ENCODE measurements around the gene KSR1.
"Not testable (repeated sequence)": the region's sequence is repeated elsewhere in the genome, so short reads cannot be mapped to it uniquely, and the experiment has no call there.

The KSR1 gene

DNA sequence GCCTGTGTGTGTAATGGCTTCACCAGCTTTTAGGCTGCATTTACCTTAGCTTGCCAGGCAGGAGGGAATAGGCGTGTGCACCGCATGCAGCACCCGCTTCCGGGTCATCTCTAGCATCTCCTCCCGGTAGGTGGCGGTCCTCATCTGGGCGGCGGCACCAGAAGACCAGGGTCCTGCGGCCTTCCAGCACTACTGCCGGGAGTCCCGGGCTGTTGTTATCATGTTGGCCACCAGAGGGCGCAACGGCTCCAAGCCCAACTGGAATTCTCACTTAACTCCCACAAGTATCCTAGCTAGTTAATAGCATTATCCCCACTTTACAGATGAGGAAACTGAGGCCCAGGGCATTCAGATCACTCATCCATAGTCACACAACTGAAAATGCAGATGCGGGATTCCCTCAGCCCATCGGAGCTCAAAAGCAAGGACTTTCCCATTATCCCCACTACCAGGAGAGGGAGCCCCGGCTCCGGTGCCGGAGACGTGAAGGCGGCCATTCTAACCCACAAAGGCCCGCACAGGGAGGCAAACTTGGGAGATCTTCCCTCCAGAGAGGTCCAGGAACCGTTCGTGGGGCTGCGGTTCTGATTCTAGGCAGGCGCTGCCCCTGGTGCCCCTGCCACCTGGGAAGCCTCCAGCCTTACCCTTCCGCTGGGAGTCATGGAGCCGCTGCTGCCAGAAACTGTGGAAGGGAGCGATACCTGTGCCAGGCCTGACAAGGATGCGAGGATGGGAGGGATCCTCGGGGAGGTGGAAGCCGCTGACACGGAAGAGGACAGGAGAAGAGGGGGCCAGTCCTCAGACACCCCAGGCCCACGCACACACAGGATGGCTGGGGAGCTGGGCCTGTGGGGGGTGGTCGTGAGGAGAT lies 198.6 kb downstream of the KSR1 start:
- peak; percentile 58 for DNase-seq (ENCODE audit: low spot score)
- no peak for FAIRE-seq

DNA sequence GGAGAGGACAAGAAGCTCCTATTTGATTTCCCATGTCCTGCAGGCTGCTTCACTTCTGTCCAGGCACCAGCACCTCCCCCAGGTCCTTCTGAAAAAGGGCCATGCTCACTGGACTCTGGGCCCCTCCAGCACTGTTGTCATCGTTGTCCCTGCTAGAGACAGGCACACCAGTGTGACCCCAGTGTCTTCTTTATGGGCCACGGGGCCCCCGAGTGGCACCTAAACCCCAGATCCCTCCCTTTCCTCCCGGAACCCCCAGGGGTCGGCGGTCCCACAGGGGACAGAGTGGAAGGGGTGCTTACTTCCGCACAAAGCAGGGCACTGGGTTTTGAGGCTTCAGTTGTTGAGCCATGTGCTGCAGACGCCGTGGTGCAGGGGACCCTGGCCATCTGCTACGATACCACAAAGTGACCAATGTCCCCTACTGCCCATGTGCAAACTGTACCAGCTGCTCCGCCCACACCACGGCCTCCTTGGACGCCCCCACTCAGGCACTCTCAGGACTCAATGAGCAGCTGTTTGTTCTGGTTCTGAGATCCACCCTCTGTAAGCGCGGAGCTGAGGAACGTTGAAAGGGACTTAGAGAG lies 199.4 kb downstream of the KSR1 start:
- not testable (repeated sequence) for FAIRE-seq; DNase-seq (ENCODE audit: low spot score)

DNA sequence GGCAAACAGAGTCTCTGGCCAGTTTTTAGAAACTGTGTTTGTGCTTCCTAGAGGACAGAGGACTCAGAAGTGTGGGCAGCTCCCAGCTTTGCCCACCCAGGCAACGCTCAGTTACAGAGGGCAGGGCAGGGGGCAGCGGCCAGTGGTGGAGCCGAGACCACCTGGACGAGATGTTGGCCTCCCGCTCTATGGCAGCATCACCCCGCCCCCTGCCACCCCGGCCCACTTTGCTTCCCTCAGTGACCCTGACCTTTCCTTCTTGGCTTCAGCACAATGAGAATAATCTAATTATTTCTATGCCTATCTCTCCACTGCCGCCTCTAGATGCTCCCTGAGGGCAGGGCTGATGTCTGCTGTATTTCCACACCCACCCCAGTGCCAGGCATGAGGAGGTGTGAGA lies 200.4 kb downstream of the KSR1 start:
- FAIRE-seq; DNase-seq (ENCODE audit: low spot score): not testable (repeated sequence)

DNA sequence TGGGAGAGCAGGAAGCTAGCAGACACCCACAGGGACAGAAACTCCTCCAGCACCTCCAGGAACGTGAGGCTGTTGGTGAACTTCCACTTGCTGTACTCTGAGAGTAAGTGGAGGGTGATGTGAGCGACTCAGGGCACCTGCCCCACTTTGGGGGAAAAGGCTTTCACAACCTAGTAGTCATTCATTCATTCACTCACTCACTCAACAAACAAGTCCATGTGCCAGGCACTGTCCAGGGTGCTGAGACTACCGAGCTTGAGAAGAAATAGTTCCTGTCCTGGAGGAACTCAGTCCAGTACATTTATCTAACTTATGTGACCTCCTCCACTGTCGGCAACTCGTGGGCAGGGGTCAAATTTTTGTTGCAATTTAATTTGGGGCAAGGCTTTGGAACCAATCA lies 201.4 kb downstream of the KSR1 start:
- no peak for FAIRE-seq

DNA sequence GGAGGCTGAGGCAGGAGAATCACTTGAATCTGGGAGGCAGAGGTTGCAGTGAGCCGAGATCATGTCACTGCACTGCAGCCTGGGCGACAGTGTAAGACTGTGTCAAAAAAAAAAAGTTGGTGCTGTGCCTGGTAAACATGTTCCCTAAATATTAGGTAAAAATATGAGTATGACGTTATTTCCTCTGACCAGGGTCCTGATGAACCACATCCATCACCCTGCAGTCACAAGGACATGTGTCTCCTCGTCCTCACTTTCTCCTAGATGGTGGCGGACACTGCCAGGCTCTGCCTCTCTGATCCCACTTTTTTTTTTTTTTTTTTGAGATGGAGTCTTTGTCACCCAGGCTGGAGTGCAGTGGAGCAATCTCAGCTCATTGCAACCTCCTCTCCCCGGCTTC lies 203.4 kb downstream of the KSR1 start:
- no peak for FAIRE-seq
- no peak for DNase-seq (ENCODE audit: low spot score)

More for the DNA sequence above, 201.4 kb downstream of the KSR1 start:
- no peak for DNase-seq (ENCODE audit: low spot score)

DNA sequence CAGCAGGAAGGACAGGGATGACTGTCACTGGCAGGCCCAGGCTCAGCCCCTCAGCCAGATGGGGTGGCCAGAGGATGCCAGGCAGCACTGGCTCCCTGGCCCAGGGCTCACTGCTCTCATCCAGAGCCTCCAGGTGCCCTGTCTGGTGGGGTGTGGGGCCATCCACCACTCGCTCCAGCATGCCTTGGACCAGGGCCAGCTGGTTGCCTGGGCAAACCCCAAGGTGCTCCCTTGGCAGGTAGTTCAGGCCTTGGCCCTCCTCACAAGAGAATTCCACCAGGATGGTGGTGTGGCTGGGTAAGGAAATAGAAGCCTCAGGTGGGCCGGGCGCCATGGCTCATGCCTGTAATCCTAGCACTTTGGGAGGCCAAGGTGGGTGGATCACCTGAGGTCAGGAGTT lies 204.2 kb downstream of the KSR1 start:
- FAIRE-seq (no peak), DNase-seq (ENCODE audit: low spot score) (no peak)

DNA sequence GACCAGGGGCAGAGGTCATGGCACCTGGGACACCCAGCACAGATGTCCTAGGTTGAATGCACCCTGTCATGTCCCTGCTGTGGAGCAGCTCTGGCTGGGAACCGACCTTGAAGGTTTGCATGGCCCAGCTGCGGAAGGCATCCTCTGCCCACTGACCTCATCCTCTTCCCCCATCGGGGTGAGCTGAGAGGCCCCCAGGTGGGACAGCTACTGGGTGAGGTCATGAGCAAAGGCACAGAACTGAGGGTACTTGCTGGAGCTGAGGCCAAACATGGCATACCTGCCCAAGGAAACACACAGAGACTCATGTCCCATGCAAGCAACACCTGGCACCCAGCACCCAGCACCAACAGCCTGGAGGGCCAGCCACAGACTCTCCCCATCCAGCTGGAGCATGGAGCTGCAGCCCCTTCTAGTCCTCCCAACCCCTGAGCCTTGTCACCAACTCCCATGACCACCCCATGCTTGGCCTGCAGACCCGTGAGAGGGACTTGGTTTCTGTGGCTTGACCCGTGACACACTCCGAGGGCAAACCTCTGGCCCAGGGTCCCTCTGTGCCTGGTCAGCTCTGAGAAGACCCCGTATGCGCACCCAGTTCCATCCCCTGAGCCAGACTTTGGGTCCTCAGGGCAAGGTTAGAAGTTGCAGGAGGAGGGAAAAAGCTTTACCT lies 207.8 kb downstream of the KSR1 start:
- no peak for DNase-seq (ENCODE audit: low spot score)

DNA sequence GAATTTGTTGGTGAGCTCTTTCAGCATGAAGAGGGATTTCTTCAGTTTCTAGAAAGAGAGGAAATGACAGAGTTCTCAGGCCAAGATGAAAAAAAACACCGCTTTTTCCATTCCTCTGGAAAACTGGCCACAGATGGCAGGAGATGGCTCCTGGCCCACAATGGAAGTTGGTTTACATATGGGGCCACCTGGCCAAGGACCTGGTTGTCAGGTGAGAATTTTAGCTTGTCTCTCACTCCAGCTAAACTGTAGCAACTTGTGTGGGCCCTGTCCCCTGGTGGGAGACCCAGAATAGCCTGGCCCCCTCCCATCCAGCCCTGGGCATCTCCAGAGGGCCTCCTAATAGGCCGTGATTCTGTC lies 208.3 kb downstream of the KSR1 start:
- FAIRE-seq (no peak), DNase-seq (ENCODE audit: low spot score) (no peak)

More for the DNA sequence above, 207.8 kb downstream of the KSR1 start:
- no peak for FAIRE-seq

DNA sequence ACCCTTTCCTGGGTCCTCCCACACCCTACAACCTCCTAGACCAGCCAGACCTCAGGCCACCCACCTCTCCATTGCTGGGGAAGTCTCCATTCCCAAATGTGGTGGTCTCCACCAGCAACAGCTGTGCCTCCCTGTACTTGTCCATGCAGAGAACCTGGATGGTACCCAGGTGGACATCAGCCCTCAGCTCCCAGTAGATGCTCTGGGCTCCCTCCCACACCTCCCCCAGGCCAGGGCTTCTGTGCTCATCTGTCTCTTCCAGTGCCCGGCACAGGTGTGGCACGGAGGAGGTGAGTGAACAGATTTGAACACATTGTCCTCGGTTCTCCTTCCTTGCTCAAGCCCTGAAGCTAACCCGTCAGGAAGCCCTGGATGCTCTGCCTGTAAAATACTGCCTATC lies 209.3 kb downstream of the KSR1 start:
- no peak for FAIRE-seq
- no peak for DNase-seq (ENCODE audit: low spot score)

DNA sequence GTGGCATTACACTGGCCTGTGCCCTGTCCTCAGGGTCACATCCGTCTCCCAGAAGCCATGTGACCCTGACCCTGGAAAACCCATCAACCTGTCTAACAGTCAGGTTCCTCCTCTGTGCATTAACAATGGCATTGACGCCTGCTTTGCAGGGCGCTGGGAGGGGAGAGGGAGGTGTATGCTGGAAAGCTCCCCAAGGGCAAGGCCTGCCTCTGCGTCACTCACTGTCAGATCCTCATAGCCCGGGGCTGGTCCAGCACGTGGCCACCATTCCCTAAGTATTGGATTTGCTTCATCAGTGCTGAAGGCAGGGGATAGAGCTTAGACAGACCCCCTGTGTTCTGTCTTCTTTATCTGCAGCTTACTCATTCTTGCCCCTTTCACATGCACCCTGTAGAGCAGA lies 210.0 kb downstream of the KSR1 start:
- FAIRE-seq, result not testable (repeated sequence)

DNA sequence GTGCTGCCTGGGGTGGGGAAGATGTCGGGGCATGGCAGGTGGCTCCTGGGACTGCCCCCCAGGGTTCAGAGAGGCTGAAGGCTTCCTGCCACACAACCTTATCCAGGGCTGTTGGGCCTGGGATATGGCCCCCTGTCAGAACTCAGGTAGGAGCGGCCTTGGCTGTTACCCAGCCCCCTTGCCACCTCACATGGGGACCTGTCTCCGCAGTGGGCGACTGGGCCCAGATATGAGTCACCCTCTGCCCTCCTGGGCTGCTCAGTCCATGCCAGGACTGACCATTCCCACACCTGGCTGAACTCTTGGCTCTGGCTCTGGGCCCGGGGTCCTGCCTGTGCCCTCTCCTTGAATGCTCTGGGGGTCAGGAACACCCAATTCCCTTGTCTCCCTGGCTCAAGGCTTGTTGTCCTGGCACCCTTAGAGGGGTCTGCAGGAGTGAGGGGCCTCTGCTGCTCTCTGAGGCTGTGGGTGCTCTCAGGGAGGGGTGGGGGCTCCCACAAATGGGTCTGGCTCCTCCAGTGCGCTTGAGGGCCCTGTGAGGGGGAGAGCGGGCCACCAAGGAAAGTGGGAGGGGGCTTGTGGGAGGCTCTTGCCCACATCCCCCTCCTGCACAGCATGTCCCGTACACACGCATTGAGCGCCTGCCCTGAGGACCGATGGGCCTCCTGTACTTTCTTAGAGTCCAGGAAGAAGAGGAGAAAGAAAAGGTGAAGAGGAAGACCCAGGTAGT lies 210.7 kb downstream of the KSR1 start:
- DNase-seq (ENCODE audit: low spot score) (no peak), FAIRE-seq (no peak)

More for the DNA sequence above, 210.0 kb downstream of the KSR1 start:
- DNase-seq (ENCODE audit: low spot score), result not testable (repeated sequence)

DNA sequence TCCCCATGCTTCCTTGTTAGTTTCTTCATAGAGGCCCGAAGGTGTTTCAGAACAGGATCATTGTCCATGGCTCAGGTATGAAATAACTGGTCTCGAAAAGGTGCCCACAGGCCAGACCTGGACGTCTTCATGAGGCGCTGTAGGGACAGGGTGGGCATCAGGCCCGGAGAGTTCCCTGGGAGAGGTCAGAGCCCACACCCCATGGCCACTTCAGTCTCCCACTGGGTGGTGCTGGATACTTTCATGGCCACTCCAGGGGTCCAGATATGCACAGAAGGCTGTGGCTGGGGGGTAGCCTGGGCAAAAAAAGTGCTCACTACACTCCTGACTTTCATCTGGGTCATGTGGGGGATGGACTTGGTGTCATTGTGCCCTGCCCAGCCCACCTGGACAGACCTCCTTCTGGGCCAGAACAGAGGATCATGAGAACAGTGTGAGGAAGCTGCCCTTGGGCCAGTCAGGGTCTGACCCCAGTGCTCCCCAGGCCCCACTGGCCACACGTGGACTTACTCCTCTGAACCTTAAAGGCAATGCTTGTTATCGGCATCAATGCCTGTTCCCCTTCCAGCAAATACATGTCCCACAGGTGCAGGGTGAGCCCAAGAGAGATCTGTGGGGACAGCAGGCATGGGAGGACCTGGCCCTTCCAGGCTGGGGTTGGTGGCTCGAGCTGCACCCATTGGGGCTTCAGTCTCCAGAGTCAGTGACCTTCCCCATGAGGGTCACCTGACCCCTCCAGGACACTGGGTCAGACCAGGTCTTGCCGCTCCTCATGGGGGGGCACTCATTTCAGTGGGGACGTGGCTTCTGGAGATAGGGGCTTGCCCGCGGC lies 211.6 kb downstream of the KSR1 start:
- DNase-seq (ENCODE audit: low spot score), result no peak
- FAIRE-seq, result no peak

DNA sequence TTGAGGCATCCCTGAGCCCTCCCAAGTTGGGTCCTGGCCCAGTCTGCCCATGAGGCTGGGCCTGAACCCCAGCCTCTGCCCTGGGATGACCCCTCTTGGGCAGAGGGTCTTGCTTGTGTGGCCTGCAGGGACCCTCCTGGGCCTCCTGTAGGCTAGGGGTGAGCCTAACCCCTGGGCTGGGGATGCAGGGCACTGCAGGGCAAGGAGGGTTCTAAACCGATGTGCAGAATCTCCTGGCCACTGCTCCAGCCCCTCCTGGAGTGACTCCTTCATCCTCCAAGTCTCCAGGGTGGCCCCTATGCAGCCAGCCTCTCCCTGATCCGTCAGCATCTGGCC lies 212.2 kb downstream of the KSR1 start:
- DNase-seq (ENCODE audit: low spot score) (no peak), FAIRE-seq (no peak)

DNA sequence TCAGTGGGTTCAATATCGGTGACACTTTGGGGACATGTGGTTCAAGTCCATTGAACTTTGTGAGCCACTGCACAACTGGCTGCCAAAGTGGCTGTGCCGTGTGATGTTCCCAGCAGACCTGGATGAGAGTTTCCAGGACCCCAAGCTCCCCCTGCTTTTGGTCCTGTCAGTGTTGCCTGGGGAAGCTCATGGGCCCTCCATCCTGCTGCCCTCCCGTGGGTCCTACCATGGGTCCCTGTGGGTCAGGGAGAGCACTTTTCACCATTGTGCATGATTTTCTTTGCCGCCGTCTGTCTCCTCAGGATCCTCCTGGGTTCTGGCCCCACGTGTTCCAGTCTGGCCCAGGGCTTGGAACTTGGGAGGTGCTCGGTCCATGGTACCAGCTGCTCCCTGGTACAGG lies 212.9 kb downstream of the KSR1 start:
- no peak for DNase-seq (ENCODE audit: low spot score)
- no peak for FAIRE-seq

DNA sequence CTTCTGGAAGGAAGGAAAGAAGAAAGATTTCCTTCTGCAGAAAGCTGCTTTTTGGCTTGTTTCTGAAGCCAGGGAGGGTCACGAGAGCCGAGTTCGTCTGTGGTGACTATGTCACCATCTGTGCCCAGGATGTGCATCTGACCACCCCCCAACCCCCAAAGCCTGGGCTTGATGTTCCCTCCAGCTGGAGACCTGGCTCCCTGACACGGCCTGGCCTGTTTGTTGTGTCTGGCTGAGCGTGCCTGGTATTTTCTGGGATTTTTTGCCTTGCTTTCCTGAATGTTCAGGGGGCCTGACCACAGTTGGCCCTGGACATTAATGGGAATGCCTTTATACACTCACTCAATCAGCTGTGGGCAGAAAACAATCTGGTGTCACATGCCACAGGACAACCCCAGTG lies 213.6 kb downstream of the KSR1 start:
- DNase-seq (ENCODE audit: low spot score) (no peak), FAIRE-seq (no peak)

DNA sequence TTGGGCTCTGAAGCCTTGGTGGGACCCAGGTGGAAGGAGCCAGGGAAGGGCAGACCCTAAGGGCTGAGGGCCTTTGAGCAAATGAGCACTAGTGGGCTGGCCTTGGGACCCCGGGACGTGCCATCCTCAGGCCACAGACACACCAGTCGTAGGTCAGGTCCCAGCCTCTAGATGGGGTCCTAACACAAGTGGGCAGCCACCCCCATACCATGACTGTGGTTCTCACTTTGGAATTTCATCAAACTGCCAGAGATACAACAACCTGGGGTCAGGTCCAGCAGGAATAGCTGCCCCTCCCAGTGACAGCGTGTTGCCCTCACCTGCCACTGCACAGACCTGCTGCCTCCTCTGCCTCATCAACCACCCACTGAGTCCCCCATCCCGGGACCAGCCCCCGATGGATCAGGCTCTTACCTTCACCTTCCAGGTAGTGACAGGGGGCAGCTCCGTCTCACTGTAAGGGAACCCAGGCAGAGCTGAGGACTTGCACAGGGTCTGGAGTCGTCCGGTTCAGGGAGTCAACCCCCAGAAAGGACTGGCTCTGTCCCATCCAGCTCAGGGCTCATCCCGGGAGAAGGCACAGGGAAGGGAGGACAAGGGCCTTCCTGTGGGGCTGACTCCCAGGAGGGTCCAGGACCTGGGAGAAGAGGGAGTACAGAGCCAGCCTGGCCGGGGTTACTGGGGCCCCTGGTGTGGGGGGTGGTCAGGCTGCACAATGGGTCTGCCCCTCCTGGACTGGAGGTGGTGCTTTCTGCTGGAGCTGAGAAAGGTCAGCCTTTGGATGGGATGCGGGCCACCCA lies 214.7 kb downstream of the KSR1 start:
- DNase-seq (ENCODE audit: low spot score) (no peak), FAIRE-seq (no peak)

DNA sequence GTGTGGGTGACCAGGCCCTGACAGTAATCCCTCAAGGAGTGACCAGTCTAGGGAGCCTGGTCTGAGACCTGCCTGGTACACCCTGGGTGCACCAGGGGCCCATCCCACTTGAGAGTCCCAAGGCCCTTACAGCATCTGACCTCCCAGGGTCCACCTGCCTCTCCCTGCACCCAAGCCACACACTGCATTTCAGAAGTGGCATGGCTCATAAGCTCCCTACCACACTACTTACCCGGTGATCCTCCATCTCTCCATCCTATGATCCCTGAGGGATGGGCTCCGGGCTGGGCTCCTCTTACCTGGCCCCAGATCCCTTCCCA lies 215.3 kb downstream of the KSR1 start:
- DNase-seq (ENCODE audit: low spot score) (no peak), FAIRE-seq (no peak)

DNA sequence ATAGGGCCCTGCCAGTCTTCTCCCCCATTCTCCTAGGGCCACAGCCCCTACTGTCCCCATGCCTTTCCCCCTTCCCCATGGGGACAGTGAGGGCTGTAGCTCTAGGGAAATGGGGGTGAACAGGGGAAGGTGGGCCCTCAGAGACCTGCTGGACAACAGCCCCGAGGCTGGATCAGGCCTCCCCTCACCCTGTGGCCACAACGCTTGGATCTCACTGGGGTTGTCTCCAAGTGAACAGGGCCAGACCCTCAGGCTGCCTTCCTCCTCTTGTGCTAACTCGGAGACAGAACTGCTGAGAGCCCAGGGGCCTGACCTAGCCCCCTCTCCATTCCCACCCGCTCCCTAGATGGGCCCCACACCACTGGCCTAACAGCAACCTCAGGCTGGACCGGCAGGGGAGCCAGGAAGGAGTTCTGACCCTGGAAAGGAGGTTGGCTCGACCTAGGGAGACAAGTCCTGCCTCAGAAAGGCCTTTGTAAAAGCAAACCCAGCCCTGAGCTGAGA lies 215.8 kb downstream of the KSR1 start:
- not testable (repeated sequence) for FAIRE-seq; DNase-seq (ENCODE audit: low spot score)

DNA sequence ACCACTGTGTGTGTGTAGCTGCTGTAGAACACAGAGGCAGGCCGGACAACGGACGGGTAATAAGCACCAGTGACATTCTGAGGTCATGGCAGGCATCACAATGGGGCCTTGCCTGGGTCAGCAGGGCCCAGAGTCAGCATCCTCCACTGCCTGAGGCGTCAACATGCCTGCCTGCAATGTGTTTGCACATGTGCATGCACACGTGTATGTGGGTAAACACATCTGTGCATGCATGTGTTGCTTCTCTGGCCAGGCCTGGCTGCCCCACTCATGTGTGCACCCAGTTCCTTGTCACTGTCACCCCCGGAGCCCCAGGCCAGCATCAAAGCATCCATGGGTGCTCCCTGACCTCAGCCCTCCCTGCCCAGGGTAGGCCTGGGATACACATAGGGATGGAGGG lies 218.1 kb downstream of the KSR1 start:
- FAIRE-seq, result no peak
- DNase-seq (ENCODE audit: low spot score), result no peak

All from RCC 7860 (cell line).